K562 (cell line): ENCODE data around the gene FAM193A.

Experiments
- CHD1 ChIP-seq: fragments of 200-600 bp; sonication (generic); IDR thresholded peaks from one replicate; pipeline ENCODE4 v1.6.1; 2012; ENCODE audit warnings: mild to moderate bottlenecking, moderate library complexity, low read length, inconsistent platforms
- E4F1 ChIP-seq: fragments of 250-450 bp; sonication (Bioruptor Pico); IDR thresholded peaks from 2 replicates; pipeline ENCODE4 v1.5.0; 2021; ENCODE audit warnings: mild to moderate bottlenecking, borderline replicate concordance
- ELF1 ChIP-seq: fragments of 200-800 bp; sonication (Bioruptor generic); IDR thresholded peaks from 2 replicates; pipeline ENCODE4 v1.6.1; 2016; ENCODE audit warnings: missing genetic modification characterization, missing compliant biosample characterization
- EZH2 ChIP-seq: IDR thresholded peaks from 2 replicates; pipeline ENCODE4 v1.6.1; 2012; ENCODE audit warnings: low read depth, mild to moderate bottlenecking, inconsistent platforms, low read length, borderline replicate concordance
- JUND ChIP-seq, 2 experiments: IDR thresholded peaks; 2 replicates in 1 of 2; 3 replicates in 1 of 2; pipeline ENCODE4 v1.6.1; 2011; ENCODE audit warnings: borderline replicate concordance in 2 of 2, low read depth in 2 of 2, low read length in 2 of 2, improper control_type of control experiment in 1 of 2, missing biosample characterization in 1 of 2, missing genetic modification characterization in 1 of 2, missing genetic modification reagents in 1 of 2
- MEIS2 ChIP-seq: fragments of 450-650 bp; IDR thresholded peaks from 2 replicates; pipeline ENCODE4 v1.6.1; 2014; ENCODE audit warnings: mild to moderate bottlenecking; ENCODE audit not compliant: partially characterized antibody
- RBM39 ChIP-seq: fragments of 200-400 bp; formaldehyde crosslinking; optimal IDR thresholded peaks from 2 replicates; pipeline ENCODE3; 2018; ENCODE audit warnings: low read depth, low read length
- SIN3B ChIP-seq: fragments of 450-650 bp; IDR thresholded peaks from 2 replicates; pipeline ENCODE4 v1.6.1; 2017; ENCODE audit warnings: low read depth, mild to moderate bottlenecking, moderate library complexity
- TOE1 ChIP-seq, 2 experiments: fragments of 450-650 bp in 1 of 2; sonication (generic) in 1 of 2; formaldehyde crosslinking in 1 of 2; IDR thresholded peaks; 2 replicates each; pipeline versions ENCODE4 v1.7.1 to v1.8.0; 2016 to 2022; ENCODE audit warnings: borderline replicate concordance in 2 of 2, mild to moderate bottlenecking in 2 of 2, antibody characterized with exemption in 1 of 2, inconsistent platforms in 1 of 2, low read depth in 1 of 2, missing genetic modification reagents in 1 of 2, moderate library complexity in 1 of 2
- ZNF311 ChIP-seq: fragments of 250-450 bp; sonication (Bioruptor Pico); IDR thresholded peaks from 2 replicates; pipeline ENCODE4 v1.4.0; 2020; ENCODE audit warnings: mild to moderate bottlenecking, moderate library complexity
- ZZZ3 ChIP-seq: fragments of 450-650 bp; IDR thresholded peaks from 2 replicates; pipeline ENCODE4 v1.6.1; 2016; ENCODE audit warnings: antibody characterized with exemption, mild to moderate bottlenecking, moderate library complexity
- TF ChIP-seq, protein P1 (sequence below): fragments of 450-650 bp; formaldehyde crosslinking; IDR thresholded peaks from 2 replicates; pipeline ENCODE4 v1.4.0; 2020; ENCODE audit warnings: mild to moderate bottlenecking, moderate library complexity

DNA sequence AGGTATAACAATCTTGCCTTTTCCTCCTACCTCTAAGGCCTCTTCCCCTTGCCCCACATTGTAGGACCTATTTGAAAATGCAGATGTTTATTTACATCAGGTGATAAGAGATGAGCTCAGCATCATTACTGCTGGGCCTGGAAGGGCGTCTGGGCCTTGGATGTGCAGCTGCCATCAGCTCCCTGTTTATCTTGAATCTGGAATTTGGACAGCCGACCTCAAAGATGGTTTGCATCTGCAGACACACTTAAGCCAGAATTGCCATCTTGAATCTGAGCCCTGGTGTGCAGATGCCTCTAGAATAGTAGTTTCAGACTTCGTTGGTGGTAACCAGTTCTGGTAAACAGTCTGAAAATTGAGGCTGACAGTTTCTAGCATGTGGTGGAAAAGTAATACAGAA is 59.0 kb downstream of the FAM193A start:
- TF ChIP-seq ZNF311 (CRISPR knock-in tag) (no peak), SIN3B (no peak), EZH2 (no peak), TOE1 (IDR thresholded peaks at IDR 0.05; ENCODE audit: borderline replicate concordance) (no peak), TOE1 (CRISPR knock-in tag; IDR thresholded peaks at IDR 0.05; ENCODE audit: borderline replicate concordance, low read depth) (no peak), E4F1 (CRISPR knock-in tag) (no peak), CHD1 (no peak), JUND (IDR thresholded peaks at IDR 0.05; ENCODE audit: borderline replicate concordance, low read depth, low read length) (no peak), JUND (tag; IDR thresholded peaks at IDR 0.05; ENCODE audit: borderline replicate concordance, low read depth, low read length) (no peak), ZZZ3 (no peak), MEIS2 (no peak), RBM39 (no peak), ELF1 (tag) (no peak)
- TF ChIP-seq, protein P1, sequence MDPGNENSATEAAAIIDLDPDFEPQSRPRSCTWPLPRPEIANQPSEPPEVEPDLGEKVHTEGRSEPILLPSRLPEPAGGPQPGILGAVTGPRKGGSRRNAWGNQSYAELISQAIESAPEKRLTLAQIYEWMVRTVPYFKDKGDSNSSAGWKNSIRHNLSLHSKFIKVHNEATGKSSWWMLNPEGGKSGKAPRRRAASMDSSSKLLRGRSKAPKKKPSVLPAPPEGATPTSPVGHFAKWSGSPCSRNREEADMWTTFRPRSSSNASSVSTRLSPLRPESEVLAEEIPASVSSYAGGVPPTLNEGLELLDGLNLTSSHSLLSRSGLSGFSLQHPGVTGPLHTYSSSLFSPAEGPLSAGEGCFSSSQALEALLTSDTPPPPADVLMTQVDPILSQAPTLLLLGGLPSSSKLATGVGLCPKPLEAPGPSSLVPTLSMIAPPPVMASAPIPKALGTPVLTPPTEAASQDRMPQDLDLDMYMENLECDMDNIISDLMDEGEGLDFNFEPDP (CRISPR knock-in tag), result no peak
